Measurements from ENCODE around the gene MAGEC3. TPM values are rescaled to one million over a fixed set of nuclear protein-coding genes. Genes with fewer than 3 reads are reported as not detected.

The MAGEC3 gene, protein sequence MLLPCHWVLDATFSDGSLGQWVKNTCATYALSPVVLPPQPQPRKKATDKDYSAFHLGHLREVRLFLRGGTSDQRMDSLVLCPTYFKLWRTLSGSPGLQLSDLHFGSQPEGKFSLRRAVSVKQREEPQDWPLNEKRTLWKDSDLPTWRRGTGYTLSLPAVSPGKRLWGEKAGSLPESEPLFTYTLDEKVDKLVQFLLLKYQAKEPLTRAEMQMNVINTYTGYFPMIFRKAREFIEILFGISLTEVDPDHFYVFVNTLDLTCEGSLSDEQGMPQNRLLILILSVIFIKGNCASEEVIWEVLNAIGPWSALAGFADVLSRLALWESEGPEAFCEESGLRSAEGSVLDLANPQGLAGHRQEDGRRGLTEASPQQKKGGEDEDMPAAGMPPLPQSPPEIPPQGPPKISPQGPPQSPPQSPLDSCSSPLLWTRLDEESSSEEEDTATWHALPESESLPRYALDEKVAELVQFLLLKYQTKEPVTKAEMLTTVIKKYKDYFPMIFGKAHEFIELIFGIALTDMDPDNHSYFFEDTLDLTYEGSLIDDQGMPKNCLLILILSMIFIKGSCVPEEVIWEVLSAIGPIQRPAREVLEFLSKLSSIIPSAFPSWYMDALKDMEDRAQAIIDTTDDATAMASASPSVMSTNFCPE
- total RNA-seq (not detected), total RNA-seq (0 to 0.09 (median 0) reads per million in 172 experiments)
- polyA plus RNA-seq (2013, experiment 1 of 2): not detected
- not detected for polyA plus RNA-seq (2013, experiment 2 of 2)

DNA sequence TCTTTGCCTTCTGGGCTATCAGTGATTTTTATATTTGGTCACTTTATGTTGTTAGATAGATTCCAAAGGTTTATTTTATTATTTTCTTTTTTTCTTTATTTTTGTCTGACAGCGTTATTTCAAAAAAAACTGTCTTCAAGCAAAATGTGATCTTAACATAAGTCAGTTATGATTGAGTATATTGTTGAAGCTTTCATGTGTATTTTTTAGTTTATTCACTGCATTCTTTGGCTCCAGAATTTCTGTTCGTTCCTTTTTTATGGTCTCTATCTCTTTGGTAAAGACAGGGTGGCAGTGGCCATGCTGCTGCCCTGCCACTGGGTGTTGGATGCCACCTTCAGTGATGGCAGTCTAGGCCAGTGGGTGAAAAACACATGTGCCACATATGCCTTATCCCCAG lies at the start of gene MAGEC3:
MAGEC3 (plus strand) TSS at position 301 of the 400 bp plus-strand sequence; CDS start at position 301, 0 bp downstream.
- H3K4me1 Mint-ChIP-seq (ENCODE audit: low read depth): no peaks in the 10 kb centered on the region
- CTCF ChIA-PET: no interaction called here
- DNase-seq (no peak), ATAC-seq (ENCODE audit: poor library complexity) (no peak)
- H3K4me3 ChIP-seq (ENCODE audit: low read length): no peak within 1 kb of the TSS
- H3K27ac ChIP-seq (ENCODE audit: low read depth in 1 of 2, low read length in 2 of 2): no peak within 1 kb of the TSS
- no peak within 1 kb of the TSS for H3K4me3 Mint-ChIP-seq
- no peaks in the 10 kb centered on the region for H3K36me3 ChIP-seq (ENCODE audit: insufficient read depth, low read length)
- H3K4me1 ChIP-seq (ENCODE audit: insufficient read depth, low read length): no peaks in the 10 kb centered on the region
- no peaks in the 10 kb centered on the region for H3K27me3 ChIP-seq (ENCODE audit: control insufficient read depth in 1 of 2, insufficient read depth in 2 of 2, low read length in 2 of 2)
- peaks cover 0 to 11% of the 10 kb centered on the region in 2 experiments for H3K9me3 ChIP-seq (ENCODE audit: control insufficient read depth in 1 of 2, insufficient read depth in 1 of 2, low read length in 2 of 2)
- TF ChIP-seq, protein P1, sequence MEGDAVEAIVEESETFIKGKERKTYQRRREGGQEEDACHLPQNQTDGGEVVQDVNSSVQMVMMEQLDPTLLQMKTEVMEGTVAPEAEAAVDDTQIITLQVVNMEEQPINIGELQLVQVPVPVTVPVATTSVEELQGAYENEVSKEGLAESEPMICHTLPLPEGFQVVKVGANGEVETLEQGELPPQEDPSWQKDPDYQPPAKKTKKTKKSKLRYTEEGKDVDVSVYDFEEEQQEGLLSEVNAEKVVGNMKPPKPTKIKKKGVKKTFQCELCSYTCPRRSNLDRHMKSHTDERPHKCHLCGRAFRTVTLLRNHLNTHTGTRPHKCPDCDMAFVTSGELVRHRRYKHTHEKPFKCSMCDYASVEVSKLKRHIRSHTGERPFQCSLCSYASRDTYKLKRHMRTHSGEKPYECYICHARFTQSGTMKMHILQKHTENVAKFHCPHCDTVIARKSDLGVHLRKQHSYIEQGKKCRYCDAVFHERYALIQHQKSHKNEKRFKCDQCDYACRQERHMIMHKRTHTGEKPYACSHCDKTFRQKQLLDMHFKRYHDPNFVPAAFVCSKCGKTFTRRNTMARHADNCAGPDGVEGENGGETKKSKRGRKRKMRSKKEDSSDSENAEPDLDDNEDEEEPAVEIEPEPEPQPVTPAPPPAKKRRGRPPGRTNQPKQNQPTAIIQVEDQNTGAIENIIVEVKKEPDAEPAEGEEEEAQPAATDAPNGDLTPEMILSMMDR (IDR thresholded peaks at IDR 0.05): no peak
- no peaks in the 10 kb centered on the region for H3K36me3 Mint-ChIP-seq (ENCODE audit: low read depth)
- intact Hi-C loops (cut with DNase I, micrococcal nuclease): no loop called here
- H3K27ac Mint-ChIP-seq: no peak within 1 kb of the TSS
- H3K9me3 Mint-ChIP-seq: no peaks in the 10 kb centered on the region
- no peaks in the 10 kb centered on the region for H3K27me3 Mint-ChIP-seq
- POLR2A ChIA-PET: no interaction called here

DNA sequence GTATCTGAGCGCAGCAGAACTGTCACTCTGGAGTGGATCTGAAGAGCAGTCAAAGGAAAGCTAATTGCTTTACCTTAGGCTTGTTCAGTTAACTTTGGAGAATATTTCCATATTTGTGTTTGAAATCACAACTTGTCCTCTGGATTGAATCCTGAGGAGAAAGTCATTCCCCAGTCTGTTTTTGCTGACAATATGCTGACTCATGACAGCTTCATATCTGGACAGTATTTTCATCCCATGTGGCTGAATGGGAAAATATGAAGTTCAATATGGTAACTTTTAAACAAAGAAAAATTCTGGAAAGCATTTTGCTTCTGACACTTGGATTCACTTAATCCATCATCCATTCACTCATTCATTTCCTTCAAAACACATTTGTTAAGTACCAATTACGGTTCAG lies 46.3 kb upstream of the MAGEC3 start:
- H3K4me3 Mint-ChIP-seq: no peak overlapping the region
- no peak overlapping the region for H3K4me3 ChIP-seq (ENCODE audit: low read length)
- ChIA-PET POLR2A (no interaction called here), CTCF (no interaction called here)
- DNase-seq (no peak), ATAC-seq (ENCODE audit: poor library complexity) (no peak)
- intact Hi-C loops (cut with DNase I, micrococcal nuclease): no loop called here
- H3K27ac Mint-ChIP-seq: no peak overlapping the region
- no peaks in the 10 kb centered on the region for H3K4me1 Mint-ChIP-seq (ENCODE audit: low read depth)
- peaks cover 0 to 7% of the 10 kb centered on the region in 2 experiments for H3K9me3 ChIP-seq (ENCODE audit: control insufficient read depth in 1 of 2, insufficient read depth in 1 of 2, low read length in 2 of 2)
- no peaks in the 10 kb centered on the region for H3K36me3 ChIP-seq (ENCODE audit: insufficient read depth, low read length)
- H3K27me3 Mint-ChIP-seq: no peaks in the 10 kb centered on the region
- TF ChIP-seq, protein P1 (IDR thresholded peaks at IDR 0.05): no peak
- H3K27me3 ChIP-seq (ENCODE audit: control insufficient read depth in 1 of 2, insufficient read depth in 2 of 2, low read length in 2 of 2): no peaks in the 10 kb centered on the region
- no peaks in the 10 kb centered on the region for H3K36me3 Mint-ChIP-seq (ENCODE audit: low read depth)
- H3K4me1 ChIP-seq (ENCODE audit: insufficient read depth, low read length): no peaks in the 10 kb centered on the region
- H3K9me3 Mint-ChIP-seq: no peaks in the 10 kb centered on the region
- no peak overlapping the region for H3K27ac ChIP-seq (ENCODE audit: low read depth in 1 of 2, low read length in 2 of 2)

DNA sequence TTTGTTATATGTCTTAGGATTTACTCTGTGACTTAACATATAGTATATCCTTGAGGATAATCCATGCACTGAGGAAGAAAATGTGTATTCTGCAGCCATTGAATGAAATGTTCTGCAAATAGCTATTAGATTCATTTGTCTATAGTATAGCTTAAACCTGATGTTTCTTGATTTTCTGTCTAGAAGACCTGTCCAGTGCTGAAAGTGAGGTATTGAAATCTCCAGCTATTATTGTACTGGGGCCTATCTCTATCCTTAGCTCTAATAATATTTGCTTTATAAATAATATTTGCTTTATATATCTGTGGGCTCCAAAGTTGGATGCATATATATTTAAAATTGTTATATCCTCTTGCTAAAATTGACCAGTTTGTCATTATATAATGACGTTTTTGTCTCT lies 26.7 kb upstream of the MAGEC3 start:
- TF ChIP-seq, protein P1 (IDR thresholded peaks at IDR 0.05): no peak
- H3K27ac ChIP-seq (ENCODE audit: low read depth in 1 of 2, low read length in 2 of 2): no peak overlapping the region
- DNase-seq (no peak), ATAC-seq (ENCODE audit: poor library complexity) (no peak)
- H3K9me3 Mint-ChIP-seq: peaks cover 6% of the 10 kb centered on the region
- no peaks in the 10 kb centered on the region for H3K36me3 Mint-ChIP-seq (ENCODE audit: low read depth)
- peaks cover 0 to 3% of the 10 kb centered on the region in 2 experiments for H3K9me3 ChIP-seq (ENCODE audit: control insufficient read depth in 1 of 2, insufficient read depth in 1 of 2, low read length in 2 of 2)
- no peaks in the 10 kb centered on the region for H3K27me3 ChIP-seq (ENCODE audit: control insufficient read depth in 1 of 2, insufficient read depth in 2 of 2, low read length in 2 of 2)
- no peaks in the 10 kb centered on the region for H3K4me1 Mint-ChIP-seq (ENCODE audit: low read depth)
- POLR2A ChIA-PET: no interaction called here
- no peak overlapping the region for H3K4me3 ChIP-seq (ENCODE audit: low read length)
- H3K4me1 ChIP-seq (ENCODE audit: insufficient read depth, low read length): no peaks in the 10 kb centered on the region
- no peak overlapping the region for H3K27ac Mint-ChIP-seq
- no peak overlapping the region for H3K4me3 Mint-ChIP-seq
- CTCF ChIA-PET: no interaction called here
- no peaks in the 10 kb centered on the region for H3K27me3 Mint-ChIP-seq
- H3K36me3 ChIP-seq (ENCODE audit: insufficient read depth, low read length): no peaks in the 10 kb centered on the region
- intact Hi-C loops (cut with DNase I, micrococcal nuclease): no loop called here

All from CD4-positive, alpha-beta T cell (primary cell).